ENCODE data around the gene REV3L.

DNA sequence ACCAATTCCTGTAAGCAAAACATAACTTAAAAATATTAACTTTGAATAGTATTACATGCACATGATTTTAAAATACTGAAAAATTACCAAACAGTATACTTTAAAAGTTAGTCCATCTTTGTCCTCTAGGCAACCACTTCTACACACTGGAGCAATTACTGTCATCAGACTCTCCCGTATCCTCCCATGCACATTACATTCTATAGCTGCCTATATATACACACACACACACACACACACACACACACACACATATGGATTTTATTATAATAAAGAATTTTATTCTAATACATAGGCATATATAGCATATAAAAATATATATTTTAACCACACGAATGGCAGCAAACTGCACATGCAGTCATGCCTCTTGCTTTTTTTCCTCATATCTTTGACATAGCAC lies 8.2 kb downstream of the REV3L start:
- TF ChIP-seq CTCF (IDR thresholded peaks at IDR 0.05) (no peak), CREB1 (CRISPR knock-in tag; IDR thresholded peaks at IDR 0.05) (no peak), NR1H2 (CRISPR knock-in tag; IDR thresholded peaks at IDR 0.05) (no peak), CBFB (CRISPR knock-in tag; IDR thresholded peaks at IDR 0.05; ENCODE audit: low read depth) (no peak), NFE2L1 (CRISPR knock-in tag; IDR thresholded peaks at IDR 0.05) (no peak), ZNF121 (CRISPR knock-in tag; IDR thresholded peaks at IDR 0.05) (no peak), TCF7 (CRISPR knock-in tag; IDR thresholded peaks at IDR 0.05; ENCODE audit: low read depth) (no peak), FOXK1 (CRISPR knock-in tag; IDR thresholded peaks at IDR 0.05) (no peak), TEAD1 (CRISPR knock-in tag; IDR thresholded peaks at IDR 0.05) (no peak), NR3C1 (CRISPR knock-in tag; conservative IDR thresholded peaks at IDR 0.05; ENCODE audit: low read depth) (no peak), FOXJ3 (CRISPR knock-in tag; IDR thresholded peaks at IDR 0.05; ENCODE audit: borderline replicate concordance) (no peak)
- TF ChIP-seq, protein P1, sequence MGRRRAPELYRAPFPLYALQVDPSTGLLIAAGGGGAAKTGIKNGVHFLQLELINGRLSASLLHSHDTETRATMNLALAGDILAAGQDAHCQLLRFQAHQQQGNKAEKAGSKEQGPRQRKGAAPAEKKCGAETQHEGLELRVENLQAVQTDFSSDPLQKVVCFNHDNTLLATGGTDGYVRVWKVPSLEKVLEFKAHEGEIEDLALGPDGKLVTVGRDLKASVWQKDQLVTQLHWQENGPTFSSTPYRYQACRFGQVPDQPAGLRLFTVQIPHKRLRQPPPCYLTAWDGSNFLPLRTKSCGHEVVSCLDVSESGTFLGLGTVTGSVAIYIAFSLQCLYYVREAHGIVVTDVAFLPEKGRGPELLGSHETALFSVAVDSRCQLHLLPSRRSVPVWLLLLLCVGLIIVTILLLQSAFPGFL (CRISPR knock-in tag; IDR thresholded peaks at IDR 0.05; ENCODE audit: borderline replicate concordance), result no peak
- TF ChIP-seq, protein P2, sequence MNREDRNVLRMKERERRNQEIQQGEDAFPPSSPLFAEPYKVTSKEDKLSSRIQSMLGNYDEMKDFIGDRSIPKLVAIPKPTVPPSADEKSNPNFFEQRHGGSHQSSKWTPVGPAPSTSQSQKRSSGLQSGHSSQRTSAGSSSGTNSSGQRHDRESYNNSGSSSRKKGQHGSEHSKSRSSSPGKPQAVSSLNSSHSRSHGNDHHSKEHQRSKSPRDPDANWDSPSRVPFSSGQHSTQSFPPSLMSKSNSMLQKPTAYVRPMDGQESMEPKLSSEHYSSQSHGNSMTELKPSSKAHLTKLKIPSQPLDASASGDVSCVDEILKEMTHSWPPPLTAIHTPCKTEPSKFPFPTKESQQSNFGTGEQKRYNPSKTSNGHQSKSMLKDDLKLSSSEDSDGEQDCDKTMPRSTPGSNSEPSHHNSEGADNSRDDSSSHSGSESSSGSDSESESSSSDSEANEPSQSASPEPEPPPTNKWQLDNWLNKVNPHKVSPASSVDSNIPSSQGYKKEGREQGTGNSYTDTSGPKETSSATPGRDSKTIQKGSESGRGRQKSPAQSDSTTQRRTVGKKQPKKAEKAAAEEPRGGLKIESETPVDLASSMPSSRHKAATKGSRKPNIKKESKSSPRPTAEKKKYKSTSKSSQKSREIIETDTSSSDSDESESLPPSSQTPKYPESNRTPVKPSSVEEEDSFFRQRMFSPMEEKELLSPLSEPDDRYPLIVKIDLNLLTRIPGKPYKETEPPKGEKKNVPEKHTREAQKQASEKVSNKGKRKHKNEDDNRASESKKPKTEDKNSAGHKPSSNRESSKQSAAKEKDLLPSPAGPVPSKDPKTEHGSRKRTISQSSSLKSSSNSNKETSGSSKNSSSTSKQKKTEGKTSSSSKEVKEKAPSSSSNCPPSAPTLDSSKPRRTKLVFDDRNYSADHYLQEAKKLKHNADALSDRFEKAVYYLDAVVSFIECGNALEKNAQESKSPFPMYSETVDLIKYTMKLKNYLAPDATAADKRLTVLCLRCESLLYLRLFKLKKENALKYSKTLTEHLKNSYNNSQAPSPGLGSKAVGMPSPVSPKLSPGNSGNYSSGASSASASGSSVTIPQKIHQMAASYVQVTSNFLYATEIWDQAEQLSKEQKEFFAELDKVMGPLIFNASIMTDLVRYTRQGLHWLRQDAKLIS (CRISPR knock-in tag; IDR thresholded peaks at IDR 0.05; ENCODE audit: borderline replicate concordance), result no peak
- TF ChIP-seq, protein P3, sequence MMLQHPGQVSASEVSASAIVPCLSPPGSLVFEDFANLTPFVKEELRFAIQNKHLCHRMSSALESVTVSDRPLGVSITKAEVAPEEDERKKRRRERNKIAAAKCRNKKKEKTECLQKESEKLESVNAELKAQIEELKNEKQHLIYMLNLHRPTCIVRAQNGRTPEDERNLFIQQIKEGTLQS (CRISPR knock-in tag; conservative IDR thresholded peaks at IDR 0.05), result no peak

All from WTC11 (cell line).